HG02840 (cell line): ENCODE measurements around the gene CDH4.

ENCODE experiments used
- ATAC-seq: cut with Tn5 transposase; IDR thresholded peaks from one replicate; pipeline ENCODE4 v1.9.1; 2021; ENCODE audit warnings: mild to moderate bottlenecking, moderate library complexity, moderate number of reproducible peaks; ENCODE audit not compliant: unreplicated experiment, low FRiP score

Gene CDH4

GRCh38 chr20:61561111-61561830, 309.2 kb downstream of the CDH4 start:
- no peak for ATAC-seq

DNA sequence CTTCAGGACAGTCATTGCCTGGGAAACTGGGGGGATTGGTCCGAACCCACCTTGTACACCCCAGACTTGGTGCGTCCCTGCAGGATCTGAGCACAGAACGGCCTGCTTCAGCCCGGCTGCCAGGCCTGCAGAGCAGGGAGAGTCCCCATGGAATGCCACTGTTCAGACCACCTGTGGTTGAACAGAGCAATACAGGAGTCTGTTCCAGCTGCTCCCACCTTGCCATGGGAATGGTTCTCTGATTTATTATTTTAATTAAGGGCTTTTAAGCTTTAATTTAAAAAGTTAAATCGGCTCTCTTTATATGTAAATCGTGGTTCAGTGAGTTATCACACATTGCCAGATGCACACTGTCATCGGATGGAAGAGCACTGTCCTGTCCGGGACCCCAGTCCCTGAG, 310.4 kb downstream of the CDH4 start:
- no peak for ATAC-seq

- ATAC-seq, result no peak
Measured at GRCh38 chr20:61562897-61563504, 310.9 kb downstream of the CDH4 start.

DNA sequence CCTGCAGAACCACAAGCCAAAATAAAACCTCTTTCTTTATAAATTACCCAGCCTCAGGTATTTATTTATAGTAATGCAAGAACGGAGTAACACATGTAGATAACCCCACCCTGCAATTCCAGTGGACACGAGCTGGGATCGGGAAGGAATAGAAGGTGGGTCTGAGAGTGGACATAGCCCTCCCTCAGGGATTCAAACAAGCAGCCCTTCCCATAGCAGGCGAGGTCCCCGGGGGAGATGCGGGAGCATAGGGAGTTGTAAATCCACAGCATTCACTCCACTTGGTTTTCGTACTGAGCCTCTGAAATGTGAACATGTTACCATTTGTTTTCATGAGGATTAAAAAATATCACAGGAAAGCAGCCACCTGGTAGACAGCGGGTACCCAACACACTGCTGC, 312.6 kb downstream of the CDH4 start:
- ATAC-seq, result no peak

DNA sequence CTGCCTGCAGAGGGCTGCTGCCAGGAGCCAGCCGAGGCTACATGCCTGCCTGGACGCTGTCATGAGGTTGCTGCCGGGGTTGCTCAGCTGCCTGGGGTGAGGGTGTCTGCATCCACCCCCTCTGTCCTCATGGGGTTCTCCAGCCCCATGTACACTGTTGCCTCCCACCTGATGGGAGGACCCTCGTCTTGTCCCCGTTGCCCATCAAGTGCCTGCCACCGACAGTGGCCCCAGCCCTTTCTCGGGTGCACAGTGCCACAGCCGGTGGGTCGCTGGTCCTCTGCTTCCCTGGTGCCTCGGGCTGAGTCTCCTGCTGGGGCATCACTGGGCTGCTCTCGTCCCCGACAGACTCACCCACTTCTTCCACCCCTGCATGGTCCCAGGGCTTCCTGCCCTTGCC, 313.7 kb downstream of the CDH4 start:
- no peak for ATAC-seq

DNA sequence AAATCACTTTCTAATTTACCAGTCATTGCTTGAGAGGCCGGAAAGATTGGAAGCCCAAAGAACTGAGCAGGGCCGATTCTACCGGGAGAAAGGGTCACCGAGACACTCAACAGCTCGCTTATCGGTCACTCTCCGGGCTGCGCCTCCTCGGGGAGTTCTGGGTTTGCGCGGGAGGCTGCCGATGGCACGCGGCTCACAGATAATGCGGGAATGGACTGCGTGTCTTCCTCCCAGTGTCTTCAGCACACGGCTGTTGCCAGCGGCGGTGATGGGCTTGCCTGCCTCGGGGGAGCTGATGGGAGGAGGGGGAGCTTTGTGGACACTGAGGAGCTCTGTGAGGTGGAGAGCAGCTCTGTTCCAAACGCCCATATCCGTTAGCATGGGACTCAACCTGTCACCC, 314.6 kb downstream of the CDH4 start:
- ATAC-seq, result no peak

- no peak for ATAC-seq
Measured at GRCh38 chr20:61567204-61567603, 315.1 kb downstream of the CDH4 start.

DNA sequence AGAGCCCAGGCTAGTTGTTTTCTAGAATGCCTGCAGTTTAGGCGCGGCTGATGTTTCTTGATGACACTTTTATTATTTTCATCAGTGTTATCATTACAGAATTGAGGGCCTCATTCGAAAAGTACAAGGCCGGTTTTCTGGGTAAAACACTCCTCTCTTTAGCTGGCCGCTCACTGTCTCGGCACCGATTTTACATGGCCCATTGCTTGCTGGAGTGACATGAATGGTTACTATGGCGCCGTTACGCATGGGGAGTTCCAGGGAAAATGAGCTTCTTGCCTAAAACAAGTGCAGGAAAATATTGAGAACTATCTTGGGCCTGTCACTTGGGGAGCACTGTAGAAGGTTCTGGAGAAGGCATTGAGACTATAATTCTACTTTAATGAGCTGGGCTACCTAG, 317.8 kb downstream of the CDH4 start:
- no peak for ATAC-seq

GRCh38 chr20:61570646-61571195, 318.7 kb downstream of the CDH4 start:
- no peak for ATAC-seq

- ATAC-seq, result no peak
Measured at GRCh38 chr20:61571221-61571620, 319.2 kb downstream of the CDH4 start.

- ATAC-seq, result no peak
Measured at GRCh38 chr20:61571916-61572711, 320.1 kb downstream of the CDH4 start.

DNA sequence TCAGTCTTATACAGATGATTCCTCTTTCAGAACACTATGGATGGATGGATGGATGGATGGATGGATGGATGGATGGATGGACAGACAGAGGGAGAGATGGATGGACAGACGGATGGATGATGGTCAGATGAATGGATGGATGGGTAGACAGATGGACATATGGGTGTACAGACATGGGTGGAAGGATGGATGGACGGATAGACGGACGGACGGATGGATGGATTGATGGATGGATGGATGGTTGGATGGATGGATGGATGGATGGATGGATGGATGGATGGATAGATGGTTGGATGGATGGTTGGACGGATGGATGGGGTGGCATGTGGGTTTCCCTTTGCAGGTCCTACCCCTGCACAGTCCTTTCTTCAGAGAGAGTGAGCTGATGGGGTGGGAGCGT, 320.7 kb downstream of the CDH4 start:
- ATAC-seq, result no peak

GRCh38 chr20:61573415-61574305, 321.6 kb downstream of the CDH4 start:
- ATAC-seq, result no peak

DNA sequence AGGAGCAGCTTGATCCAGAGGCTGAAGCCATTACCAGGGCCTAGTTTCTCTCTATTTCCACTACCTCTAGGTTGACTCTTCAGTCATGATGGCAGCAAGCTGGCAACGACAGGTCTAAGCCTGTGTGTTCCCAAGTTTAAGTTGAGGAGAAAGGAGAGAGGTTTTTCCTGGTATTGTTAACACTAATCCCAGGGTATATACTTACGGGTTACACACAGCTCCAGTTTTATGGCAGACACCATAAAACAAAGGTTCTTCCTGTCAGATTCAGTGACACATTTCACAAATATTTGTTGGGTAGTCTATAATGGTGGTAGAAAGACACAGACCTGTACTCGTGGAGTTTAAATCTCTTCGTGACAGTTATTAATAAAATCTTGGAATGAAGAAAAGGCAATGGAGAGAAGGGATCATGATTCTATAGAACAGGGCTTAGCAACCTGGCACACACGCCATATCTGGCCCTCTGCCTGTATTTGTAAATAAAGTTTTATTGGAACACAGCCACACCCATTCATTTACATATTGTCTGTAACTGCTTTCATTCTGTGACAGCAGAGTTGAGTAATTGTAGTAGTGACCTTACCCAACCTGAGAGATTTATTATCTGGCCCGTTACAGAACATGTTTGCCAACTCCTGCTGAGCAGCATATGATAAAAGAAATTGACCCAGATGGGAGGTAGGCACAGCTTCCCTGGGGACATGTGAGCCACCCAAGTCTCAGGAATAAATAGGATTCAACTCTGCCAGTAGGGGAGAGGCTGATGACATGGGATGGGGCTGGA, 323.3 kb downstream of the CDH4 start:
- no peak for ATAC-seq

GRCh38 chr20:61576372-61576771, 324.3 kb downstream of the CDH4 start:
- no peak for ATAC-seq

DNA sequence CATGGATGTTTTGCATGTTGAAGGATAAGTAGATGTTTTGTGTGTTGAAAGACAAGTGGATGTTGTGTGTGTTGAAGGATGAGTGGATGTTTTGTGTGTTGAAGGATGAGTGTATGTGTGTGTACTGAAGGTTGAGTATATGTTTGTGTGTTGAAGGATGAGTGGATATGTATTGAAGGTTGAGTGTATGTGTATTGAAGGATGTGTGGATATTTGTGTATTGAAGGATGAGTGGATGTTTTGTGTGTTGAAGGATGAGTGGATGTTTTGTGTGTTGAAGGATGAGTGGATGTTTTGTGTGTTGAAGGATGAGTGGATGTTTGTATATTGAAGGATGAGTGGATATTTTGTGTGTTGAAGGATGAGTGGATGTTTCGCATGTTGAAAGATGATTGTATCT, 325.0 kb downstream of the CDH4 start:
- no peak for ATAC-seq

DNA sequence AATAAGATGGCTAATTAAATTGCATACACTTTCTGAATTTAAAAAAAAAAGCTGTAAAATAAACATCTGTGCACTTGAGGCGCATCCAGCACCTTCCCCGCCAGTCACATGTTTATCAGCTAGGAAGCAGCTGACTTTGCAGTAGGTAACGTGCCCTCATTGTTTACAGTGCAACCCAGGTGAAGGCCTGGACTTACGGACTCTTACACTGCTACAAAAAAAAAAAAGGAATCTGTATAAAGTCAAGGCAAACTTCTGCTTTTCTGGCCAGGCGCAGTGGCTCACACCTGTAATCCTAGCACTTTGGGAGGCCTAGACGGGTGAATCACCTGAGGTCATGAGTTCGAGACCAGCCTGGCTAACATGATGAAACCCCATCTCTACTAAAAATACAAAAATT, 327.8 kb downstream of the CDH4 start:
- no peak for ATAC-seq

DNA sequence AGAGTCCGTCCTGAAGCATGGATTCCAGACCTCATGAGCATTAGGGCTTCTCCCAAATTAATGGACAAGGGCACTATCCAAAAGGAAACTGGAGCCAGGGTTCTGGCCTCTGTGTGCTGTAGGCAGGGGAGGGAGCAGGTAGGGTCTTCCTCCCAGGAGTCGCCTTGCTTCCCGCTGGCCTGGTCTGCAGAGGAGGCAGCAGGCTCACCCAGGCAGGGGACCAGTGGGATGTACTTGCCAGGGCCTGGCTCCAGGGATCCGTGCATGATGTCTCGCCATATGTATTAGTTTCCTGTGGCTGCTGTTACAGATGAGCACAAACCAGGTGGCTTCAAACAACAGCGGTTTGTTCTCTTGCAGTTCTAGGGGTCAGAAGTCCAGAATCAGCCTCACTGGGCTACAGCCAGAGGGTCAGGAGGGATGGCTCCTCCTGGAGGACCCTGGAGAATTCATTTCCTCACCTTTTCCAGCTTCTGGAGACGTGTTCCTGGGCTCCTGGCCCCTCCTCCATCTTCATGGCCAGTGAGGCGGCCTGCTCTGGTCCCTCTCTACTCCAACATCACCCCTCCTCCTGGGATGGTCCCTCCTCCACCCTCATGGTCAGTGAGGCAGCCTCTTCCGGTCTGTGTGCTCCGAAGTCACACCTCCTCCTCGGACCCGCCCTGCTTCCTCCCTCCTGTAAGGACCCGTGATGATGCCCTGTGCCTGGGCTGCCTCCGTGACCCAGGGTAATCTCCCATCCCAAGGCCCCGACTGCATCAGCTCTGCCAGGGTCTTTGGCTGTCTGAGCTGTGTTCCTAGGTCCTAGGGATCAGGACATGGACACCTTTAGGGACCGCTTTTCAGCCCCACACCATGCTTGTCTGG, 329.1 kb downstream of the CDH4 start:
- no peak for ATAC-seq

DNA sequence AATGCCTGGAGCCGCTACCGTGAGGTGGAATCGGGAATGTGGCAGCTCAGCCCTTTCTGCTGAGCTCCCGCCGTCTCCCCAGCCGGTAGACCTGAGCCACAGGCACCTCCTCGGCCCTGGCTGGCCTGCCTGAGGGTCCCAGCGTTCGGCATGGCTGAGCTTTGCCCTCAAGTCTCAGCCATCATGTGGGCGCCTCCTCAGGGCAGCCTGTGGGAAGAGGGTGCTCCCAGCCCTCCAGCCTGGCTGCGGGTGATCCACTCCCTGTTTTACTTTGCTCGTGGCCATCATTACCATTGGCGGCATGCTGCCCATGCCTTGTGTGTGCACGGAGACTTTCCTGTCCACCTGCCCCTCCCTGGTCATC, 329.7 kb downstream of the CDH4 start:
- no peak for ATAC-seq
